WTC11 (cell line): ENCODE data around the gene EXOSC5. TPM values are rescaled to one million over a fixed set of nuclear protein-coding genes. Genes with fewer than 3 reads are reported as not detected.
A peak's percentile ranks its signal among the peaks of the same experiment; 100 is the strongest.

Experiments used
- ATAC-seq: fragments of 200-7000 bp; cut with Tn5 transposase; 2 replicates; pipeline ENCODE4 v1.10.0; 2021; ENCODE audit warnings: mild to moderate bottlenecking, moderate library complexity
- CTCF ChIA-PET: fragments of 300-600 bp; sonication (Branson Sonifier 250); formaldehyde crosslinking; loops from one replicate; lab custom pipeline; 2021; ENCODE audit warnings: antibody characterized with exemption; lab: Charles Lee
- POLR2A ChIA-PET: fragments of 350-600 bp; sonication (Branson Sonifier 250); formaldehyde crosslinking; loops from one replicate; lab custom pipeline; 2021; ENCODE audit warnings: antibody characterized with exemption; lab: Charles Lee
- DNase-seq: peaks from one replicate; pipeline ENCODE4 v3.0.0; 2021; ENCODE audit warnings: low spot score
- H3K27ac Mint-ChIP-seq: 2 replicates; pipeline ENCODE4 v1.8.0; 2021; ENCODE audit warnings: mixed read lengths
- H3K27me3 Mint-ChIP-seq: 2 replicates; pipeline ENCODE4 v1.8.0; 2021; ENCODE audit warnings: low read depth, mild to moderate bottlenecking, moderate library complexity, mixed read lengths
- H3K36me3 Mint-ChIP-seq: 2 replicates; pipeline ENCODE4 v1.8.0; 2021; ENCODE audit warnings: mixed read lengths
- H3K4me1 Mint-ChIP-seq: 2 replicates; pipeline ENCODE4 v1.8.0; 2022; ENCODE audit warnings: mixed read lengths
- H3K4me3 Mint-ChIP-seq: 2 replicates; pipeline ENCODE4 v1.8.0; 2021; ENCODE audit warnings: mild to moderate bottlenecking, moderate library complexity, mixed read lengths
- H3K9me3 Mint-ChIP-seq: 2 replicates; pipeline ENCODE4 v1.8.0; 2021; ENCODE audit warnings: mixed read lengths
- ATF3 ChIP-seq: sonication (generic); formaldehyde crosslinking; conservative IDR thresholded peaks from 2 replicates; pipeline ENCODE4 v1.8.1; 2022; ENCODE audit warnings: mild to moderate bottlenecking, missing genetic modification reagents
- ATF6 ChIP-seq: sonication (generic); formaldehyde crosslinking; IDR thresholded peaks from 2 replicates; pipeline ENCODE4 v1.8.1; 2023; ENCODE audit warnings: mild to moderate bottlenecking, missing genetic modification reagents
- CBFB ChIP-seq: sonication (generic); formaldehyde crosslinking; IDR thresholded peaks from 2 replicates; pipeline ENCODE4 v1.8.1; 2022; ENCODE audit warnings: mild to moderate bottlenecking, low read depth, missing genetic modification reagents
- FOXJ3 ChIP-seq: sonication (generic); formaldehyde crosslinking; IDR thresholded peaks from 2 replicates; pipeline ENCODE4 v1.9.0; 2021; ENCODE audit warnings: missing genetic modification reagents, mild to moderate bottlenecking, borderline replicate concordance
- FOXP4 ChIP-seq: sonication (generic); formaldehyde crosslinking; IDR thresholded peaks from 2 replicates; pipeline ENCODE4 v1.8.0; 2022; ENCODE audit warnings: mild to moderate bottlenecking, missing genetic modification reagents
- JAZF1 ChIP-seq: fragments of 250-450 bp; sonication (Bioruptor Pico); IDR thresholded peaks from 2 replicates; pipeline ENCODE4 v1.9.0; 2021; ENCODE audit warnings: moderate library complexity, mild to moderate bottlenecking, inconsistent platforms
- PRDM15 ChIP-seq: sonication (generic); formaldehyde crosslinking; IDR thresholded peaks from 2 replicates; pipeline ENCODE4 v1.8.0; 2022; ENCODE audit warnings: missing genetic modification reagents
- USF1 ChIP-seq: sonication (generic); formaldehyde crosslinking; IDR thresholded peaks from 2 replicates; pipeline ENCODE4 v1.8.0; 2022; ENCODE audit warnings: mild to moderate bottlenecking, missing genetic modification reagents
- ZNF121 ChIP-seq: sonication (generic); formaldehyde crosslinking; IDR thresholded peaks from 2 replicates; pipeline ENCODE4 v1.8.0; 2023; ENCODE audit warnings: missing genetic modification reagents
- ZNF219 ChIP-seq: sonication (generic); formaldehyde crosslinking; IDR thresholded peaks from 2 replicates; pipeline ENCODE4 v1.8.0; 2023; ENCODE audit warnings: missing genetic modification reagents, mild to moderate bottlenecking, borderline replicate concordance
- ZNF396 ChIP-seq: fragments of 250-450 bp; sonication (Bioruptor Pico); IDR thresholded peaks from 2 replicates; pipeline ENCODE4 v1.8.0; 2021; ENCODE audit warnings: mild to moderate bottlenecking, moderate library complexity, borderline replicate concordance
- ZNF416 ChIP-seq: fragments of 250-450 bp; sonication (Bioruptor Pico); IDR thresholded peaks from 2 replicates; pipeline ENCODE4 v1.9.0; 2021; ENCODE audit warnings: mild to moderate bottlenecking, inconsistent platforms
- ZNF423 ChIP-seq: fragments of 250-450 bp; sonication (Bioruptor Pico); IDR thresholded peaks from 2 replicates; pipeline ENCODE4 v2.1.2; 2022; ENCODE audit warnings: mild to moderate bottlenecking, moderate library complexity
- total RNA-seq: library from RNA; stranded (reverse); gene quantifications from 3 replicates; pipeline ENCODE4 v1.2.3, GENCODE V29; 2021
- TF ChIP-seq, protein P1 (sequence below): fragments of 250-450 bp; sonication (Bioruptor Pico); IDR thresholded peaks from 2 replicates; pipeline ENCODE4 v1.9.0; 2021; ENCODE audit warnings: moderate library complexity, mild to moderate bottlenecking, inconsistent platforms, borderline replicate concordance
- TF ChIP-seq, protein P2 (sequence below): sonication (generic); formaldehyde crosslinking; IDR thresholded peaks from 2 replicates; pipeline ENCODE4 v1.8.0; 2023; ENCODE audit warnings: missing genetic modification reagents, mild to moderate bottlenecking, borderline replicate concordance
- TF ChIP-seq, protein P3 (sequence below): fragments of 250-450 bp; sonication (Bioruptor Pico); IDR thresholded peaks from 2 replicates; pipeline ENCODE4 v1.9.0; 2021; ENCODE audit warnings: mild to moderate bottlenecking, borderline replicate concordance

EXOSC5 gene
- total RNA-seq, 1 experiment from 2014 or later, result 56.4 TPM

DNA sequence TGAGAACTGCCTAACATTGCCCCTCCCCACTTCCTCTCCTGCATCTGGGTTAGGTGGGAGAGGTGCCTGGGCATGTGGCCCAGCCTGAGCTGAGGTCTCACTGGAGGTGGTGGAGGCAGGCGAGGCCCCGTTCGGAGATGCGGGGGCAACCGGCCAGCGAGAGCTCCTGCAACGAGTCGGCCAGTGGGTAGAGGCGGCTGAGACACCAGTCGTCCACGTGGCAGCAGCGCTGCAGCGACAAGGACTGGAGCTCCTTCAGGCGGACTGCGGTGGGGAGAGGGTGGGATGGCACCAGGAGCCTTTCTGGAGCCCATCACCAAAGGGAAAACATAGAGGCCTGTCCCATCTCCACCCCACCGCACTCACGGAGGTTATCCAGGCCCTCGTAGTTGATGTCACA lies 36.0 kb upstream of the EXOSC5 start:
- Mint-ChIP-seq H3K9me3 (no peaks in the 10 kb centered on the region), H3K4me1 (peaks cover 11% of the 10 kb centered on the region), H3K27ac (peak overlapping the region; percentile 19; the same call in 1 of the 2 replicates), H3K36me3 (peaks cover 25% of the 10 kb centered on the region), H3K4me3 (no peak overlapping the region), H3K27me3 (no peaks in the 10 kb centered on the region; the same call in 1 of the 2 replicates)
- ChIA-PET CTCF (interaction anchor here (0.6 to 1.0 kb wide), 2 partner anchors 10 to 131 kb away, joined by 3 to 4 read pairs; no protein-coding TSS in a partner anchor), POLR2A (no interaction called here)
- ATAC-seq, result no peak
- DNase-seq, result no peak
- TF ChIP-seq ZNF423 (no peak), JAZF1 (CRISPR knock-in tag) (no peak), CBFB (no peak), USF1 (CRISPR knock-in tag) (no peak), ZNF121 (CRISPR knock-in tag) (no peak), ZNF416 (no peak), ATF6 (CRISPR knock-in tag) (no peak), ZNF219 (no peak), ATF3 (CRISPR knock-in tag) (no peak), FOXP4 (no peak), FOXJ3 (CRISPR knock-in tag) (no peak), ZNF396 (CRISPR knock-in tag) (no peak), PRDM15 (CRISPR knock-in tag) (no peak)
- TF ChIP-seq, protein P1, sequence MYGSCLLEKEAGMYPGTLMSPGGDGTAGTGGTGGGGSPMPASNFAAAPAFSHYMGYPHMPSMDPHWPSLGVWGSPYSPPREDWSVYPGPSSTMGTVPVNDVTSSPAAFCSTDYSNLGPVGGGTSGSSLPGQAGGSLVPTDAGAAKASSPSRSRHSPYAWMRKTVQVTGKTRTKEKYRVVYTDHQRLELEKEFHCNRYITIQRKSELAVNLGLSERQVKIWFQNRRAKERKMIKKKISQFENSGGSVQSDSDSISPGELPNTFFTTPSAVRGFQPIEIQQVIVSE, result no peak
- TF ChIP-seq, protein P2, sequence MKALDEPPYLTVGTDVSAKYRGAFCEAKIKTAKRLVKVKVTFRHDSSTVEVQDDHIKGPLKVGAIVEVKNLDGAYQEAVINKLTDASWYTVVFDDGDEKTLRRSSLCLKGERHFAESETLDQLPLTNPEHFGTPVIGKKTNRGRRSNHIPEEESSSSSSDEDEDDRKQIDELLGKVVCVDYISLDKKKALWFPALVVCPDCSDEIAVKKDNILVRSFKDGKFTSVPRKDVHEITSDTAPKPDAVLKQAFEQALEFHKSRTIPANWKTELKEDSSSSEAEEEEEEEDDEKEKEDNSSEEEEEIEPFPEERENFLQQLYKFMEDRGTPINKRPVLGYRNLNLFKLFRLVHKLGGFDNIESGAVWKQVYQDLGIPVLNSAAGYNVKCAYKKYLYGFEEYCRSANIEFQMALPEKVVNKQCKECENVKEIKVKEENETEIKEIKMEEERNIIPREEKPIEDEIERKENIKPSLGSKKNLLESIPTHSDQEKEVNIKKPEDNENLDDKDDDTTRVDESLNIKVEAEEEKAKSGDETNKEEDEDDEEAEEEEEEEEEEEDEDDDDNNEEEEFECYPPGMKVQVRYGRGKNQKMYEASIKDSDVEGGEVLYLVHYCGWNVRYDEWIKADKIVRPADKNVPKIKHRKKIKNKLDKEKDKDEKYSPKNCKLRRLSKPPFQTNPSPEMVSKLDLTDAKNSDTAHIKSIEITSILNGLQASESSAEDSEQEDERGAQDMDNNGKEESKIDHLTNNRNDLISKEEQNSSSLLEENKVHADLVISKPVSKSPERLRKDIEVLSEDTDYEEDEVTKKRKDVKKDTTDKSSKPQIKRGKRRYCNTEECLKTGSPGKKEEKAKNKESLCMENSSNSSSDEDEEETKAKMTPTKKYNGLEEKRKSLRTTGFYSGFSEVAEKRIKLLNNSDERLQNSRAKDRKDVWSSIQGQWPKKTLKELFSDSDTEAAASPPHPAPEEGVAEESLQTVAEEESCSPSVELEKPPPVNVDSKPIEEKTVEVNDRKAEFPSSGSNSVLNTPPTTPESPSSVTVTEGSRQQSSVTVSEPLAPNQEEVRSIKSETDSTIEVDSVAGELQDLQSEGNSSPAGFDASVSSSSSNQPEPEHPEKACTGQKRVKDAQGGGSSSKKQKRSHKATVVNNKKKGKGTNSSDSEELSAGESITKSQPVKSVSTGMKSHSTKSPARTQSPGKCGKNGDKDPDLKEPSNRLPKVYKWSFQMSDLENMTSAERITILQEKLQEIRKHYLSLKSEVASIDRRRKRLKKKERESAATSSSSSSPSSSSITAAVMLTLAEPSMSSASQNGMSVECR (CRISPR knock-in tag), result no peak
- TF ChIP-seq, protein P3, sequence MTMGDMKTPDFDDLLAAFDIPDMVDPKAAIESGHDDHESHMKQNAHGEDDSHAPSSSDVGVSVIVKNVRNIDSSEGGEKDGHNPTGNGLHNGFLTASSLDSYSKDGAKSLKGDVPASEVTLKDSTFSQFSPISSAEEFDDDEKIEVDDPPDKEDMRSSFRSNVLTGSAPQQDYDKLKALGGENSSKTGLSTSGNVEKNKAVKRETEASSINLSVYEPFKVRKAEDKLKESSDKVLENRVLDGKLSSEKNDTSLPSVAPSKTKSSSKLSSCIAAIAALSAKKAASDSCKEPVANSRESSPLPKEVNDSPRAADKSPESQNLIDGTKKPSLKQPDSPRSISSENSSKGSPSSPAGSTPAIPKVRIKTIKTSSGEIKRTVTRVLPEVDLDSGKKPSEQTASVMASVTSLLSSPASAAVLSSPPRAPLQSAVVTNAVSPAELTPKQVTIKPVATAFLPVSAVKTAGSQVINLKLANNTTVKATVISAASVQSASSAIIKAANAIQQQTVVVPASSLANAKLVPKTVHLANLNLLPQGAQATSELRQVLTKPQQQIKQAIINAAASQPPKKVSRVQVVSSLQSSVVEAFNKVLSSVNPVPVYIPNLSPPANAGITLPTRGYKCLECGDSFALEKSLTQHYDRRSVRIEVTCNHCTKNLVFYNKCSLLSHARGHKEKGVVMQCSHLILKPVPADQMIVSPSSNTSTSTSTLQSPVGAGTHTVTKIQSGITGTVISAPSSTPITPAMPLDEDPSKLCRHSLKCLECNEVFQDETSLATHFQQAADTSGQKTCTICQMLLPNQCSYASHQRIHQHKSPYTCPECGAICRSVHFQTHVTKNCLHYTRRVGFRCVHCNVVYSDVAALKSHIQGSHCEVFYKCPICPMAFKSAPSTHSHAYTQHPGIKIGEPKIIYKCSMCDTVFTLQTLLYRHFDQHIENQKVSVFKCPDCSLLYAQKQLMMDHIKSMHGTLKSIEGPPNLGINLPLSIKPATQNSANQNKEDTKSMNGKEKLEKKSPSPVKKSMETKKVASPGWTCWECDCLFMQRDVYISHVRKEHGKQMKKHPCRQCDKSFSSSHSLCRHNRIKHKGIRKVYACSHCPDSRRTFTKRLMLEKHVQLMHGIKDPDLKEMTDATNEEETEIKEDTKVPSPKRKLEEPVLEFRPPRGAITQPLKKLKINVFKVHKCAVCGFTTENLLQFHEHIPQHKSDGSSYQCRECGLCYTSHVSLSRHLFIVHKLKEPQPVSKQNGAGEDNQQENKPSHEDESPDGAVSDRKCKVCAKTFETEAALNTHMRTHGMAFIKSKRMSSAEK (CRISPR knock-in tag), result no peak
